NCI-H2227 treated with DMSO at 0.1 percent for 48 hours (cell line): ENCODE measurements around the gene OSER1.

Experiments
- DNase-seq: peaks from one replicate; lab custom pipeline; 2025; lab: John Stamatoyannopoulos, UW

The OSER1 gene

GRCh38 chr20:44224637-44225036, 14.1 kb upstream of the OSER1 start:
- no peak for DNase-seq

DNA sequence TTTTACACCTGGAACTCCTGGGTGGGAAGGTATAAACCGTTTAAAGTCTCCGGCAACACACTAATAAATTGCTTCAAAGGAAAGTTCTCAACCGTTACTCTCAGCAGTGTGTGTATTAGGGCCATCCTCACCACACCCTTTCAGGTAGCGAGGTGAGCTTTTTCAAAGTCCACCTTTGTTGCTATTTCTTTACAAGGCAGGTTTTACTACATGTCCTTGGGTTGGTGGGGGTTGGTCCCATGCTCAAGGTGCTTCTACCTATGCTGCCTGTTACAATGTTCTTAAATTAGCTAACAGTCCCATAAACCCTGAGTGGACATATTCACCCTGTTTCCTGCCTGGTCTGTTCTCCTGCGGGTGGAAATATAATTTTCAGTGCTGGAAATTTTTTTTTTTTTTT, 13.2 kb upstream of the OSER1 start:
- no peak for DNase-seq

DNA sequence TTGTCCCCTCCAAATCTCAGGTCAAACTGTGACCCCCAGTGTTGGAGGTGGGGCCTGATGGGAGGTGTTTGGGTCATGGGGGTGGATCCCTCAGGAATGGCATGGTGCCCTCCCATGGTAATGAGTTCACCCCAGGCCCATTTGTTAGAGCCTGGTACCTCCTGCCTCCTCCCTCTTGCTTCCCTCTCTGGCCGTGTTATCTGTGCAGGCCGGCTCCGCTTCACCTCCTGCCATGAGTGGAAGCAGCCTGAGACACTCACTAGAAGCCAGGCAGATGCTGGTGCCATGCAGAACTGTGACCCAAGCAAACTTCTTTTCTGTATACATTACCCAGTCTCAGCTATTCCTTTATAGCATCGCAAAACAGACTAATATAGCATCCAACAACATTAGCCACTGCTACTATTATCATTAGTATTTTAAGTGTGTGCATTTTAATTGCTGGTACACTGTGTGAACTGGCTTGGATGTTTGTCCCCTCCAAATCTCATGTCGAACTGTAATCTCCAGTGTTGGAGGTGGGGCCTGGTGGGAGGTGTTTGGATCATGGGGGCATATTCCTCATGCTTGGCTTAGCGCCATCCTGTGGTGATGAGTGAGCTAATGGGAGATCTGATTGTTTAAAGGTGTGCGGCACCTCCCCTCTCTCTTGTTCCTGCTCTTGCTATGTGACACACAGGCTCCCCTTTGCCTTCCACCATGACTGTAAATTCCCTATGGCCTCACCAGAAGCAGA, 12.2 kb upstream of the OSER1 start:
- no peak for DNase-seq

DNA sequence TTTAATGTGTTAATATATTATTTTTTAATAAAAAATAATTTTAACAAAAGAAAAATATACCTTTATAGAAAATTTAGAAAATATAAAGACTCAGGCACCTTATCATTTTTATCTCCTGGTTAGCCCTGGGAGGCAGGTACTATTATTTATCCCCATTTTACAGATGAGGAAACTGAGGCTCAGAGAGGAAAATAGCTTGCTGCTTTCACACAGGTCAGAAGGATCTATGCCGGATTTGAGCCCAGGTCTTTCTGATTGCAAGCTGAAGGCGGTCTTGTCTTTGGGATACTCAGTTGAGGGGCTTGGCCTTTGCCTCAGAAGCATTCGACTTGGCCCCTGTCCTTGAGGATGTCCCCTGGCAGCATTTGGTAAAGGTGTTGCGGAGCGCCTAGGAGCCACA, 11.5 kb upstream of the OSER1 start:
- DNase-seq: no peak

DNA sequence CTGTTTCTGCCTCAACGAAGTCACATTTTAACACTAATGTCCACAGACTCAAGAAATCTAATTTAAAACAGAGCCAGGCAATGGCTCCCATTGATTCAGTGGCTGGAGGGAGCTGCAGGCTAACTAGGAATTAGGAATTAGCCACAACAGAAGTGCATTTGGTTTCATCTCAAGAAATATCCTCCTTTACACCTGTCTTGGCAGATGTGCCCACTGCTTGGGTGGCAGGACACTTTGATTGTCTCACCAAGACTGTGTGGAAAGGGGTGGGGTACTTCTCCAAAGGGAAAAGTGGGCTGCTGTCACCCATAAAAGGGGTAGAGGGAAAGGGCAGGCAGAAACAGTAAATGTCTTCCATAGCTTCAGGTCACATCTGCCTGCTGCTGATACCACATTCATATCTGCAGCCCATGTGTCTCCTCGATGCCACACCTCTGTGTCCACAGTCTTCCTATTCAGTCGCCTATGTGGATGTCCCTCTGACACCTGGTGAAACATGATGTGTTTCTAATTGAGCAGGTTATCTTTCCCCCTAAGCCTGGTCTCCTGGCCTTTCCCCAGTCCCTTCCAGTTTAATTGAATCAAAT, 10.9 kb upstream of the OSER1 start:
- DNase-seq: no peak

DNA sequence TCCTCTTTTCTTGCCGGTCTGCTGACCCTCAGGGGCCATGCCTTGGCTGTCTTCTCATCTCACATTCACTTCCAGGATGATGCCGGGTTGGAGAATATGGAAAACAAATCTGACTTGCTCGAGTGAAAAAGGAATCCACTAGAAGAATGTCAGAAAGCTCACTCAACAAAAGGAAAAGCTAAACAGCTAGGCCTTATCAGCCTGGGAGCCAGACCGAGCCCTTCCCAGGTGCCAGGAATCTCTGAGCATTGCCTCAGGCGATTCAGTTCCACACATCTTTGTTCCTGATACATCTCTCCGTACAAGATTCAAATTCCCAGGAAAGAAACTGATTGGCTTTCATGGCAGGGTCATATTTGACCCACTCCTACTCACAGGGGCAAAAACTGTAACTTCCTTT, 9.2 kb upstream of the OSER1 start:
- no peak for DNase-seq

- DNase-seq: no peak
Observed at GRCh38 chr20:44219170-44219730, 8.7 kb upstream of the OSER1 start.

DNA sequence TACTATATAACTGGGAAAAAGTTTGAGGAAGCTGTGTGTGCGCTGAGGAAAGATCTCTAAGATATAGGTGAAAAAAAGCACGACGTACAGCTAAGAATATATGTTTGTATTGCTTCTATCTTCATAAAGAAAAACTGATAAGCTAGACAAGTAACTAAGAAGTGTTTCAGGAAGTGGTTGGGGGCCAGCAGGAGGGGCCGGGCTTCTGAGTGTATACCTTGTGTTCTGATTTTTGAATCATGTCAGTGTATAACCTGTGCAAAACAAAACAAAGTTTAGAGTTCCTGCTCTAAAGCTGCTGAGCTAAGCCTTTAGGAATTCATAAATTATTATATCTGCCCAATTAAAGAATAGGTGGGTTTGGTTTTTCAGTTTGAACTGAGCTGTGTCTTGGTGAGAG, 7.9 kb upstream of the OSER1 start:
- DNase-seq: no peak

DNA sequence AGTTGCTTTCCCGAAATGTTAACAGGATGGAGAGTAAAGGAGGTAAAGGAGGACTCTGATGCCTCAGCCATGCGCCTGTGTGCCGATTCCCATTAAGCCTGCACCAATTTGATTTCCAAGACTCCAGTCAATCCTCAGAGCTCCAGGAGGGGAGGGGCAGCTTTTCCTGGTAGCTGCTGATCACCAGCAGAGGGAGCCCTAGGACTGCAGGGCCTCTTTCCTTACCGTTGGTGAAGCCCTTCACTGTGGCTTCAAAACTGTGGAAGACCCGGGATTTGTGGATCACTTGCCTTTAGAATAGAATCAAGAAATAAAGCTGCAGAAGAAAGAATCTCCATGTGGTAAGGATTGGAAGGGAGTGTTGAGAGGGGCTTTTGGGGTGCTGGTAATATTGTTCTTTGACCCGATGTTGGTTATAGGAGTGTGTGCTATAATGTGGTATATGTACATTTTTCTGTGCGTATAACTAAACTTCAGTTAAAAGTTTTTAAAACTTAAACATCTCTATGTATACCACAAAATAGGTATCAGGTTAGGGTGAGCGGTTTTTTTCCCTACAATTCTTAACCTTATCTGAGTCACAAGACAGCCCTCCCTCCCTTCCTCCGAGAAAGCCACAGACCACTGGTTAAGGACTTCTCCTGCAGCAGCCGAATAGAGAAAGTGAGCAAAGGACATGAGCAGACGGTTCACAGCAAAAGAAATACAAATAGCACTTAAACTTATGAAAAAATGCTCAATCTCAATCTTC, 6.9 kb upstream of the OSER1 start:
- peak; percentile 51 for DNase-seq

GRCh38 chr20:44215125-44215524, 4.6 kb upstream of the OSER1 start:
- DNase-seq: peak; percentile 63

GRCh38 chr20:44212792-44213191, 2.2 kb upstream of the OSER1 start:
- DNase-seq: no peak

DNA sequence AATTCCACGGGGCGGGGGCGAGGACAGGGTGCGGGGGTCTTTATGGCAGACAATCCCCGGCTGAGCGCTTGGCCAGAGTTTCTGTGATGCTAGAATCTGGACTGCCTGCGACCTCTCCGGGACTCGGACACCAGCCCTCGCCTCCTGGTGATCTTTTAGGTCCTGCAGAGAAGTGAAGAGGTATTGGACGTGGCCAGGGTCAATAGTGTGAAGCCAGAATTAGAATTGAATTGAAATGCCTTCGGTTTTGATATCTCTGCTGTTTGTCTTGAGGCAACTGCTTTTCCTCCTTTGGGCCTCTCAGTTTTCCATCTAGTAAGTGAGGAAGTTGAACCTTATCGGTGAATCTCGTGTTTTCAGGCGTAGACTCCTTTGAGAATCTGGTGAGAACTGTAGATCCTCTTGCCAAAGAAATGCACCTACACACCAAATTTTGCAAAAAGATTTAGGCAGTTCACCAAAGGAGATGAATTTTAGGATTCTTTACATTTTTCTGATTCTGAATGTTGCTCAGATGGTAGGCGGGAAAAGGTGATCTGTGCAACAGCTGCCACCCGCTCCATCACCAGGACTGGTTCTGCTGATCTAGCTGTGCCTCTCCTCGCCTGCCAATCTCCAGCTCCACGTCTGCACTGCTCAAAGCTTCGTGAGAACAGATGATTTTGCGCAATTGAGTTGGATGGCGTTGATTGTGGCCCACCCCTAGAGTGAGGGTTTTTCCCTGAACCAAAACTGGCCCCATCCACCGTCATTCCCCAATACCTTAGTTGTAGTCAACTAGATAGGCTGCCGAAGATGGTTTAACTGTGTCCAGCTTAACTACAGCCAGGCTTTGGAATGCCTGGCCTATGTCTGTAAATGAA, 837 bp upstream of the OSER1 start:
- peak; percentile 45 for DNase-seq

GRCh38 chr20:44209686-44210405, 725 bp downstream of the OSER1 start:
- no peak for DNase-seq

DNA sequence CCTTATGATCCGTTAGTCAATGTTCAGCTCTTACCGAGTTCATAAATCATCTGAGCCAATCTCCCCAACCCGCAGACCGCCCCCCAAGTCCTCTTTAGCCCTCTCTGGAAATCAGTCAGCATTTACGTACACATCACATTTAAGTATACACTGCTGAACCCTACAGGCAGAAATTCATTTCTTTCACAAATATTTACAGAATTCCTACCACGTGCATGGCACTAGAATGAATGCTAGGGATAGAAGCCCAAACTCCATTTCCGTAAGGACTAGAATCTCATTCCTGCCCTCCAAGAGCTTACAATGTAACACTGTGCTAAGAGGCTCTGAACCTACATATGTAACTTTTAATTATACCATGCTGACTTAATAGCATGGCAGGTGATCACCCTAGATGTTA, 1.8 kb downstream of the OSER1 start:
- no peak for DNase-seq

DNA sequence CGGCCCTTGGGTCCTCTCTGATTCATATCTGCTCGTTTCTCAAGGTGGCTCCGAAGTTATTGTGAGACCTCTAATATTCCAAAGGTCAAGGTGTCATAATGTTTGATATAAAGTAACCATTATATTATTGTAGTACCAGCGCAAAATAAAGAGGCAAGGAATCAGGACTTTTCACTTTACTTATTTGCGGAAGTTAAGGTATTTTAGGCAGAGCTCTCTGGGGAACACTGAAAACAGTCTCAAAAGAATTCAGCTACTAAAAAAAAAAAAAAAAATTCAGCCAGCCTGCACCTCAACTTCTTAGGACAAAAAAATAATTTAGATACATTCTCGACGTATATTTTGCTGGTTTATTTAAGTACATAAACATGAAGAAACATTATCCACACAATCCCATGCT, 2.4 kb downstream of the OSER1 start:
- no peak for DNase-seq

DNA sequence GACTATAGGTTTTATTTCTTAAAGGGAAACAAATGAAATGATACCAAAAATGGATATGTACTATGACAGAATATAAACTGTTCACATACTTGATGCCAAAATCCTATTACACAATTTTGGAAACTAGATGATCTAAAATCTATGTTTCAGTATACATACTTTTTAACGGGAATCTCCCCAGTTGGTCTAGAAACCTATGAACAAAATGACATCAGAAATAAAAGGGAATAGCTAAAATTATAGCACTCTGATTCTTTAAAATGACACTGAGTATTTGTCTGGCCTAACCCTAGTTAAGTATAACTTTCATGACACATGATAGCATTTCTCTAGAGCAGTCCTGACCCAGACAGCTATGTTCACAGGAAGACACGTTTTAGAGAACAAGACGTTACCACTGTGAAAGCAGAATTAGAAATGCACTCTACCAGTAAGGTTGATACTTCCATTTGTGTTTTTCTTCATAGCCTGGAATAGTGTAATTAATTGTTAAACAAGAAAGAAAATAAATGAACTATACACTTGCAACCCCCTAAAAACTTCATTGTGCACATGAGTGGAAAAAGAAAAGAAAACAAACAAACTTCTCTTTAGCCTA, 3.3 kb downstream of the OSER1 start:
- no peak for DNase-seq

- DNase-seq: no peak
Observed at GRCh38 chr20:44206132-44206531, 4.4 kb downstream of the OSER1 start.

- DNase-seq: no peak
Observed at GRCh38 chr20:44204832-44205215, 5.7 kb downstream of the OSER1 start.

GRCh38 chr20:44204156-44204831, 6.3 kb downstream of the OSER1 start:
- no peak for DNase-seq

- DNase-seq: no peak
Observed at GRCh38 chr20:44203161-44203560, 7.4 kb downstream of the OSER1 start.
